Endothelial cell of hepatic sinusoid (primary cell): ENCODE measurements around the gene CIDEA.

Experiments used
- in situ Hi-C: cut with HindIII; loops from 2 replicates; pipeline ENCODE4 v1.10.0; 2017; ENCODE audit warnings: low sequenced_read_pairs

Gene CIDEA

DNA sequence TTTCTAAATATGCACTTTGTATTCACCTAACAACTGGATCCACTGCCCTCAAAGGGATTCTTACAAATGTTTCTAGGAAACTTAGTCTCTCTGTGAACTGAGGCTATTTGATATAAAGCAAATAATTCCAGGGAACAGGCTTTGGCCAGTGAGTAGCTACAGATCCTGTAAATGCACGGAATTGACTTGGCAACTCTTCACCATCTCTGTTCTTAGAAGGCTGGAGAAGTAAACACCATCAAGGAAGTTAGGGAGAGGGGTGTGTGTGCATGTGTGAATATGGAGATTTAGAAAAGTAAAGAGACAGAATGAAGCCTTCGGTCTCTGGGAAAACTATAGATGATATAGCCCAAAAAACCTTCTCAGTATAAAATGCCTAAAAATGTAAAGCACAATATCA, 10.7 kb downstream of the CIDEA start:
- in situ Hi-C loops: no loop called here

DNA sequence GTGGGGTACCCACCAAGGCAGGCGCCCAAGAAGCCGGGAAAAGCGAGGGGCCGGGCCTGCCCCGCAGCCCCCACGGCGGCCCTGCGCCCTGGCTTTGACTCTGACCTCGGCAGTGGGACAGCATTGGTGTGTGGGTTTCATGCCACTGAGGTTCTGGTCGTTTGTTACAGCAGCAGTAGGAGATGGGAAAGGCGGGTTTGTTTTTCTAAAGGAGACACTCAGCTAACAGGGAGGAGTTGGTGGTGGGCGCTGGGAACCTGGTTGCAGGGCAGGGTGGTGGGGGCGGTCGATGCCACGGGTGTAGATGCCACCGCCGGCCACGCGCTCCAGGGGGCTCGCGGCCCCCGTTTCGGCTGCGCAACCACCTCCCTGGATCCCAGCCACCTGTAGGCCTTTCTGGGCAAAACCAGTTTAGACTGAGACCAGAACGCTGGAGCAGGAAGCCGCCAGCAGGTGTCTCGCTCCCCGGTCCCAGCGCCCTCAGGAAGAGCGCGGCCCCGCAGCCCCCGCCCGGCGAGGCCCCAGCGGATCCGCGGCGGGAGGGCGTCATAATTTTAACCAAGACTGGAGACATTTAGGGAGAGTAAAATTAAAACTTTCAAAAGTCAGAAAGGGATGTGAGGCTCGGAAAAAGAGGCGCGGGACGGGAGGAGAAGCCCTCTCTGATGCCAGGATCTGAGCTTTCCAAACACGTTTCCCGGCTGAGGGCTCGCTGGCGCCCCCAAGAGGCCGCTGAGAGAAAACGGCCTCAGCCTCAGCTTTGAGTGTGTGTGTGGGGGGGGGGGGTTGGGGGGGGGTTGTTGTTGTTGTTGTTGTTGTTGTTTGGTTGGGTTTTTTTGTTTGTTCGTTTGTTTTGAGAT, 17.4 kb downstream of the CIDEA start:
- in situ Hi-C loops: no loop called here

DNA sequence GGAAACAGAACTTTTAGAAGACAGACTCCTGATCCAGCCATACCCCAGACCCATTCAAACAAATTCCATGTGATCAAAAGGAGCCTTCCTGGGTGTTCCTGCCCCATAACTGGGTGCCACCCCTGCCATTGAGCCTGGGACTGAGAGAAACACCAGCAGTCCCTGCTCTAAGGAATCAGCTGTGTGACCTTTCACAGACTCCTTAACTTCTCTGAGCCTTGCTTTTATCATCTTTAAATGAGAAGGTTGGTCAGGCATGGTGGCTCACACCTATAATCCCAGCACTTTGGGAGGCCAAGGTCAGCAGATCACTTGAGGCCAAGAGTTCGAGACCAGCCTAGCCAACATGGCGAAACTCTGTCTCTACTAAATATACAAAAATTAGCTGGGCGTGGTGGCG, 20.6 kb downstream of the CIDEA start:
- in situ Hi-C loops: no loop called here

DNA sequence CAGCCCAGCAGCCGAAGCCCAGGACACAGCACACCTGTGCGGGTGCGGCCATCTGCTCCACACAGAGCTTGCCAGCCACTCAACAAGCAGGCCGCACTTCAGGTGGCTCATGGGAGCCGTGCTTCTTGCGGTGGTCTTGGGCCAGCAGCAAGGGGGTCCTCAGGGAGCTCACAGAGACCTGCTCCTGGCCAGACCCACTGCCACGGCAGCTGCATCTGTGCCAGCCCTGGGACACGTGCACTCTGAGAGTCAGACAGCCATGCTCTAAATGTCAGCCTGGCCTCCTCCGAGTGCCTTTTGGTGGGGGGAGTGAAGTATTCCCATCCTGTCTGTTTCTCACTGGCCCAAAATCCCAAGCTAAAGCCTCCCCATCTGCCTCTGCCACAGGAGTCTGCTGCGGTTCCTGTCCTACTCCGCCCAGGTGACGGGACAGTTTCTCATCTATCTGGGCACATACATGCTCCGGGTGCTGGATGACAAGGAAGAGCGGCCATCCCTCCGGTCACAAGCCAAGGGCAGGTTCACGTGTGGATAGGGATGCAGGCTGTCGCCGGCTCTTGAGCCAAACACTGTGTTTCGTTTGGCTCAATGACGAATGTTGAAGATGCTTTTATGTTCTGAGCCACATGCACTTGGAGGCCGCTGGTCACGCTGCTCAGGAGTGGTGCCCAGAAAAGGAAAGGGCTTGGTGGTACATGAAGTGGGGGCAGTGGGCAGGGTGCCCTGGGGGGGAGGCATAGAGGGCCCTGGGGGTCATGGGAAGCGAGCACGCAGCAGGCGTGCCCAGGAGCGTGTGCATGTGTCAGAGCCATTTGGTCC, 22.8 kb downstream of the CIDEA start:
- in situ Hi-C loops: no loop called here

DNA sequence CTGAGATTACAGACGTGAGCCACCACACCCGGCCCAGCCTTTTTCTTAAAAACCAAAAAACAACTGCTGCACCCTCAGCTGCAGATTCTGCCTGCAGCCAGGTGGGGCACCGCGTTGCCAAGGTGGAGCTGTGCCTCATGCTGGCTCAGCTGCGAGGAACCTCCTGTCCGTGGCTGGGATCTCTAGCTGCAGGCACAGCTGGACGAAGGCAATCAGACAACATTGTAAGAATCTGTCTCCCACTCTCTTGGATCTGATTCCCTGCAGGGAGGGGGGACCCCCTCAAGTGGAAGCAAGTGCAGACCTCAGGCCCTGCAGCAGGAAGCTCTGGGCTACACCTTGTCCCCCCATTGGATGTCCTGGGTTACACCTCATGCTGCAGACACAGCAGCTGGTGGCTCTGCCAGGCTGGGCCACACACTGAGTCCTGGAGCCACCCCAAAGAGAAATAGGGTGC, 24.1 kb downstream of the CIDEA start:
- in situ Hi-C loops: no loop called here

DNA sequence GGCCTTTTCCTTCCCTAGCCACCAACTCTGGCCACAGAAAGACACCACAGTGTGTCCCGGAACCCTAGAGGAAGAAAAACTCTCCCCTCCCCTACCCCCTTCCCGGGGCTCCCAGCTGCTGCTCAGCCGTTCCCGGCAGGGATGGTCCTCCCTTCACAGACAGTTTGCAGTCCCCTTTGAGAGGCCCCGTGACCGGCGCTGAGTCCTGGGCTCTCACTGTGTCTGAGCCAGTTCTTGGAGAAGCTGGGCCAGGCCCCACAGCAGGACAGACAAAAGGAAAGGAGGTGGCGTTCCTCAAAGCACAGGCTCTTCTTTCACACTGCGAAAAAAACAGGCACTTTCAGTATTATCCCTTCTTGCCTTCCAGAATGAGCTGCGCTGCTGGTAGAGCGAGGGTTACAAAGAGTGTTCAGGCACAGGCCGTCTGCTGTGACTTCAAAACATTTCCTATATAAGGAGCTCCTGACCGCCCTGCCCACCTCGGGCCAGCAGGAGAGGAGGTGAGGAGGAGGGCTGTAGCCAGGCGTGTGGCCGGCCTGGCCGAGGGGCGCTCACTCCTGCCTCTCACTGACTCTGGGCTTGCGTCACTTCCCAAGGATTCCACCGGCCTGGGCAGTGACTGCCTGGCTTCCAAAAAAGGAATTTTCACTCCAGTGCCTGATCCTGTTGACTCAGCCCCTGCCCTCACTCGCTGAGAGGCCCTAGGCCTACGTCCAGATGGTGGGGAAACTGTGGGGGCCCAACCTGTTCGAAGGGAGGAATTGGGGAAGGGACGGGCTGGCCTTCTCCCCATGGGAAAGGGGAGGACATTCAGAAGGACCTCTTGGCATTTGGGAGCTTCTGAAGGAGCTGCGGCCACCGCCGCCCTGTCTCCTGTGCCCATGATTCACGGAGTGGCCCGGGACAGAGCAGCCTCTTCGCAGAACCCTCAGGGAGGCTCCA, 24.9 kb downstream of the CIDEA start:
- in situ Hi-C loops: no loop called here

DNA sequence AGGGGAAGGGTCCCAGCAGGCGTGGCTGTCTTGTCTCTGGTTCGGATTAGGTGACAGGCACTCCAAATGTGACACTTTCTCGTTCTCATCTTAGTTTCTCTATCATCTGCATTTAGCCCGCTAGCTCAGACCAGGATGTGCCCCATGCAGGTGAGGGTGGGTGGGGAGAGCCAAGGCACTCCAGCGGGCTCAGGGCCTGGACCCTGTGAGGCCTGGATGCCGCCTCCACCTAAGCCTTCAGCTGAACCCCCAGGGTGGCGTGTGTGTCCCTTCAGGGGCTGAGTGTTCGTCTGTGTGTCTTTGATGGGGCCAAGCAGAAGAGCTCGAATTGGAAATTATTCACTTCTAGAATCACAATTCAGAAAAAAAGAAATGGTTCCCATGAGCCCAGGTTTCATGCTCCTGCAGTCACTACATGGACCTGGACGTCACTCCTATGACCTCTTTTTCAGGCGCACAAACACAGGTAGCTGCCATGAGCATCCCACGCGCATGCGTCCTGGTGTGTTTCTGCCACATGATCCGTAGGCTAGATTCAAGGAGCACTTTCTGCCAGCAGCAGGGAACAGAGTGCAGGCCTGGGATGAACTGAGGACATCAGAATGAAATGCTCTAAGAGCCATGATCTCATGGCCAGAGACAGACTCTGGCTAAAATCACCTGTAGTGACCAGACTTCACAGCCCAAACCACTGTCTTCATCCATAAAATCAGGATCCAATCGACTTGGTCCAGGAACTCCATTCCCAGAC, 25.8 kb downstream of the CIDEA start:
- in situ Hi-C loops: no loop called here

DNA sequence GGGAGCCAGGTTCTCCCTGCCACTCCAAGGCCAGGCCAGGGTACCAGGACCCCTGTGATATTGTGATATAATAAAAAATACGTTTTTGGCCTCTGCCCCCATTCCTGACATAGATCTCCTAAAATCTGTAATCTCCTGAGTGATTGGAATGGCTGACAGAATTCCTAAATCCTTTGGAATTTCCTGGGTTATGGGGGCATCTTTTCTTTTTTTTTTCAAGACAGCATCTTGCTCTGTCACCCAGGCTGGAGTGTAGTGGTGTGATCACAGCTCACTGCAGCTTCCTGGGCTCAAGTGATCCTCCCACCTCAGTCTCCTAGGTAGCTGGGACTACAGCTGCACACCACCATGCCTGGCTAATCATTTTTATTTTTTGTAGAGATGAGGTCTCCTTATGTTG, 27.7 kb downstream of the CIDEA start:
- in situ Hi-C loops: no loop called here

DNA sequence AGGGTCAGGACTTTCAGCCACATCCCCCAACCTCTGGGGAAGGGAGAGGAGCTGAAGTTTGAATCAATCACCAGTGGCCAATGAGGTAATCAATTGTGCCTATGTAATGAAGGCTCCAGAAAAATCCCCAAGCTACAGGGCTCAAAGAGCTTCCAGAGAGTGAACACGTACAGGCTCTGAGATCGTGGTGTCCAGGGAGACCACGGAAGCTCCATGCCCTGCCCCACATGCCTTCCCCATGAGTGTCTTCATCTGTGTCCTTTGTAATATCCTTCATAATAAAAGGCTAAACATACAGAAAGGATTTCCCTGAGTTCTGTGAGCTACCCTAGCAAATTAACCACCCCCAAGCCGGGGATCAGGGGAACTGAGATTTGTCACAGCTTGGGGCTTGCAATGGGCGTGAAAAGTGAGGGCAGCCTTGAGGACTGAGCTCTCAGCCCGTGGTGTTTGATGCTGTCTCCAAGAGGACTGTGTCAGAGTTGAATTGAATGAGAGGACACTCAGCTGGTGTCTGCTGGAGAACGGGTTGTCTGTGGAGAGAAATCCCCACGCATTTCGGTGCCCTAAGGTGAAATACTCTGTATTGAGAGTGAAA, 28.4 kb downstream of the CIDEA start:
- in situ Hi-C loops: no loop called here

DNA sequence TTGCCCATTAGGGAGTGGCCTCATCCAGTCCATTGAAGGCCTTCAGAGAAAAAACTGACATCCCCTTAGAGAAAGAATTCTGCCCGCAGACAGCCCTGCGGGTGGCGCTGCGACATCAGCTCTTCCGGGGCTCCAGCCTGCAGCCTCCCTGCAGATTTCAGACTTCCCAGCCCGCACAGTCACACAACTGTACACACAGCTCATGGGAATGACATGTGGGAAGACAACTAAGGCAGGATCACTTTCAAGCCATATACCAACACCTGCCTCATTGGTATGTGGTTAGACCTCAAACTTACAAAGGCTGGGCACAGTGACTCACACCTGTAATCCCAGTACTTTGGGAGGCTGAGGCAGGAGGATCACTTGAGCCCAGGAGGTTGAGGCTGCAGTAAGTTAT, 29.1 kb downstream of the CIDEA start:
- in situ Hi-C loops: no loop called here

DNA sequence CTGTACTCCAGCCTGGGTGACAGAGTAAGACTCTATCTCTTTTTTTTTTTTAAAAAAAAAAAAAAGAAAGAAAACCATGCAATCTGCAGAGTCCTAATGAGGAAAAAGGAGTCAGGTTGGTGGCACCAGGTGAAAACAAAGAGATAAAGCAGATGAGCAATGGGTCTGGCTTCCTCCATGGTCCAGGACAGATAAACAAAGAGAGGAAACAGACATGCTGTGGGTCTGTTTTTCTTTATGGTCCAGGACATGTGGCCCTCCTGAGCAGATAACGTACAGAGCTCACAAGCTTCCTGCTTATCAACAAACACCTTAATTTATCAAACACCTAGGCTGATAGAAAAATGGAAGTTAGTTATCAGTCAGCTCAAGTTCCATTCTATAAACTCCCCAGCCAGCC, 29.5 kb downstream of the CIDEA start:
- in situ Hi-C loops: no loop called here

DNA sequence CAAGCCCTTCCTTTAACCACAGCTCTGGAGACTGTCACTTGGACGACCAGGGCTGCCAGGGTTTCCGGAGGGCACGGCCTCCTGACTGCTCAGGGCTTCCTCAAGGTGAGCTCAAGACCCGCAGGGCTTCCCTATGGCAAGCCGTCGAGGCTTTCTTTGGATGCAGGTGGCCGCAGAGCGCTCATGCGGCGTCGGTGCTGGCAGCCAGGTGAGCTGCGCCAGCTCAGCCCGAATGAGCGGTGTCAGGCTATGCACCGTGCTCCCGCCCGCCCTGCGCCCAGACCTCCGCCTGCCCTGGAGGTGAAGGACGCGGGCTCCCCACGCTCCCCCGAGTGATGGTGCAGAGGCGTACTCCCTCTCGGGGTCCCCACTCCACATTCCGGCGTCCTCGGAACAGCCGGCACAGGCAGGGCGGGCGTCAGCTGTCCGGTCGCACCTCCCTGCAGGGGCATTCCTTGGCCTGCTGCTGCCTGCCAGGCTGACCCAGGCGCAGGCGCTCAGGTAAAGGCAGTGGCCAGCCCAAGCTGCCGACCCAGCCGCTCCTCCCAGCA, 33.0 kb downstream of the CIDEA start:
- in situ Hi-C loops: no loop called here

DNA sequence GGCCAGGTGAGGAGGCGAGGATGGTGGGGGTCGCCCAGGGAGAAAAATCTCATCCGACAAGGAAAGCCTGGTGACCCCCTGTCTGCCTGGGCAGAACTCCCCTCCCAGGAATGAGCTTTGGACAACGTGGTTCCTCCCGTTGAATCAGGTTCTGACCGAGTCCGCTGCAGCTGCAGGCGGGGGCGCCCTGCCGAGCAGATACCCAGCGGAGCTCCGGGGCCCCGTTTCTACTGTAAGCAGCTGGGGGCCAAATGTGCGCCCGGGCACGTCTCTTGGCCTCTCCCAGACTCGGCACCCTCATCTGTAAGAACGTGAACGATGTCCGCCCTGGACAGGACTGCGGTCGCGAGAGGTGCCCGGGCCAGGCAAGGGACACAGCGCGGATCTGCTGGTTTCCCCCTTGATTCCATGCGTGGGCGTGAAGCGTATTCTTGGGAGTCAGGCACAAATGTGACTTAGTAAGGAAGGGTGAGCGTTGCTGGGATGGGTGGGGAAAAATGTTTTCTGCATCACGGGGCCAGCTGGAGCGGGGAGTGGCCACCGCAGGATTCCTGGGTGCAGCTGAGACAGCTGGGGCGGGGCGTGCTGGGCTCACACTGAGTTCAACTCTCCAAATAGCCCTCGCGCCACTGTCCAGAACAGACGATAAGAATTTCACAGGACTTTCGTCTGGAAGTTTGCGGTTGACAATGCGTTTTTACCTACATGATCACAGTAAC, 33.7 kb downstream of the CIDEA start:
- in situ Hi-C loops: no loop called here

DNA sequence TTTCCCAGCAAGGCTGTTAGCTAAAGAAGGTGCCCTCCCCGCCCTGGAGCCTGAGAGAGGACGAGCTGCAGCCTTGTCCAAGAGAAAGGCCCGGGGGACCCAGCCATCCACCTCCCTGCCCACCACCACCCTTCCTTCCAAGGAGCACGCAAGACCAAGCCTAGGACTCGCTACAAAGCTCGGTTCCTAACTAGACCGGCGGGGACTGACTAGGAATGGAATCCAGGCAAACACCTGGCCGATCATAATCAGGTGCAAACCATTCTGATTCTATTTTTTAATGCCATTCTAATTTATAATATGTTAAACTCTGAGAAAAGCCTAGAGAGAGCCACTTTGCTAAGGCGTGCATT, 34.2 kb downstream of the CIDEA start:
- in situ Hi-C loops: no loop called here

DNA sequence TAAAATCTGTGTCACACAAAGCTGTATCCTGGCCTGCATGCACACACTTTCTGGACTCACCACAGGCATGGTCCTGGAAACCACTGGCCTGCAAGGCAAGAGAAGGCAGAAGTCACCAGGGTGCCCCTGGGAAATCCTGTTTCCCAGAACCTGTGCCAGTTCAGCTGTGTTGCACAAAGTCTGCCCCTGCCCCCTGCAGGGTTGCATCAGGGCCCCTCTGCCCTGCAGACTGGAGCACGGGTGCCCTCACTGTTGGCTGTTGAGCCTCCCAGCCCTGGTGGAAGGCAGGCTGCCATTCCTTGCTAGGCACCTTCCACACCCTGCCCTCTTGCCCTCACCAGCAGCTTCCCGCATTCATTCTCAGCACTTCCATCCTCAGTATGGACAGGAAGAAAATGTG, 35.9 kb downstream of the CIDEA start:
- in situ Hi-C loops: no loop called here

DNA sequence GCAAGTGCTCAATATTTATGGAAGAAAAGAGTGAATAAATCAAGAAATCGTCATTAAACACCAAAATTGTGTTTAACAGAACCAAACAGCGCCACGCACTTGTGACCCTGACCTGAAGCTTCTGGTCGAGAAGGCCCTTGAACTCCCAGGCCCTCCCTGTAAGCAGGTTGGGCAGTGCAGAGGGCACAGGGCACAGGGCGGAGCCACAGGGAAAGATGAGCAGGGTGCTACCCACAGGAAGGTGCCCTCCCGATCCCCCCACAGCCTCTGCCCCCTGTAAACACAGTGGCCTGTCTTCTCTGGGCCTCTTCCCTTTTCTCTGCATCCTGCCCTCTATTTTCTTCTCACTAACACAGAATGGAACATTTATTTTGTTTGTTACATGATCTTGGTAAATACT, 37.0 kb downstream of the CIDEA start:
- in situ Hi-C loops: no loop called here

DNA sequence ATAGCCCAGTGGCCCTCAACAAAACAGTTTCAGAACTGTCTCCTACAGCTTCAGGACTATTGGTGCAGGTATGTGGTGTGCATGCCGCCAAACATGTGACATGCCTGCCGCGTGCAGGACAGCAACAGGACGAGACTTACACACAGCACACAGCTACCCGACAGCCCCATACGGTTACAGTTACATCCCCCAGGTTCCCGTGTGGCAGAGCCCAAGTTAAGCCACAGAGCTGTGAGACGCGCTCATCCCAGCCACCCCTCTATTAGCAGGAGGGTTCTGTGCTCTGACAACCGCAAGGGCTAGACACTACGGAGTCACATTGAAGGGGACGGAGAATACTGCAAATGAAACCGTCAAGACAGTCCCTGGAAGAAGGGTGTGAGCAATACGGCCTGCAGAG, 37.5 kb downstream of the CIDEA start:
- in situ Hi-C loops: no loop called here

DNA sequence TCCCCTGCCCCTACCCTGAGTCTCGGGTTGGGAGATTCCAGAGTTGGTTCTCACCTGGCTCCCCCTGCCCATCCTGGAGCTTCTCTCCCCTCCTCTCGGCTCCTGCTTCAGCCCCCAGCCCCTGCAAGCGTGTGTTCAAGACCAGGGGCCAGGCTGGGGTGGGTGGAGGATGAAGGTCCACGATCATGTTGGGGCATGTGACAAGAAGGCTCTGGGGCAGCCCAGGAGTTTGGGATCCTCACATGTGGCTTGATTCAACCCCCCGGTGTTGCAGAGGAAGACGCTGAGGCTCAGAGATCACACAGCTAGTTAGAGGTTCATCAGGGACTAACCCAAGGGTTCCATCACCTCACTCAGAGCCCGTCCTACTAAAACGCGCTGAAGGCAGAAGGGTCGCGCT, 39.7 kb downstream of the CIDEA start:
- in situ Hi-C loops: no loop called here
